A673 (cell line): ENCODE results near the gene SLC35F6. TPM values are rescaled to one million over a fixed set of nuclear protein-coding genes. Genes with fewer than 3 reads are reported as not detected.

Experiments used
- BruUV-seq: library from RNA; stranded (reverse); fragments of 400-500 nt; replicated peaks from 2 replicates; lab custom pipeline; 2021; lab: Mats Ljungman, UMichigan
- CTCF ChIA-PET: fragments of 300-600 bp; sonication (Branson Sonifier 250); formaldehyde crosslinking; loops from one replicate; lab custom pipeline; 2022; ENCODE audit warnings: antibody characterized with exemption; lab: Charles Lee
- POLR2A ChIA-PET: fragments of 300-600 bp; sonication (Branson Sonifier 250); formaldehyde crosslinking; loops from one replicate; lab custom pipeline; 2022; ENCODE audit warnings: antibody characterized with exemption; ENCODE audit not compliant: low non-redundant PET; lab: Charles Lee
- DNase-seq: peaks from one replicate; pipeline ENCODE4 v3.0.0-alpha.2; 2015; ENCODE audit warnings: low spot score
- H3K27ac ChIP-seq: fragments of 200-600 bp; sonication (generic); 2 replicates; pipeline ENCODE4 v1.5.1; 2016; ENCODE audit warnings: mixed run types, low read depth, mild to moderate bottlenecking, mixed read lengths, antibody characterized with exemption, low read length; ENCODE audit not compliant: poor library complexity, severe bottlenecking
- H3K27me3 ChIP-seq: fragments of 200-600 bp; sonication (generic); replicated peaks from 2 replicates; pipeline ENCODE4 v1.6.1; 2017; ENCODE audit warnings: mixed run types, low read depth, mild to moderate bottlenecking, mixed read lengths, antibody characterized with exemption, low read length; ENCODE audit not compliant: insufficient read depth, poor library complexity
- H3K36me3 ChIP-seq: fragments of 200-600 bp; sonication (generic); 2 replicates; pipeline ENCODE4 v1.6.1; 2016; ENCODE audit warnings: mixed run types, mild to moderate bottlenecking, mixed read lengths, antibody characterized with exemption, low read length; ENCODE audit not compliant: insufficient read depth, poor library complexity, severe bottlenecking
- H3K4me1 ChIP-seq: fragments of 200-600 bp; sonication (generic); 2 replicates; pipeline ENCODE4 v1.6.1; 2017; ENCODE audit warnings: mixed run types, mild to moderate bottlenecking, mixed read lengths, antibody characterized with exemption, low read length; ENCODE audit not compliant: insufficient read depth, poor library complexity, severe bottlenecking
- H3K4me3 ChIP-seq: fragments of 200-600 bp; sonication (generic); 2 replicates; pipeline ENCODE4 v1.5.1; 2016; ENCODE audit warnings: low read depth, mixed run types, mild to moderate bottlenecking, mixed read lengths, low read length; ENCODE audit not compliant: poor library complexity, severe bottlenecking
- H3K9me3 ChIP-seq: fragments of 200-600 bp; sonication (generic); 2 replicates; pipeline ENCODE4 v1.6.1; 2016; ENCODE audit warnings: mixed run types, low read depth, mild to moderate bottlenecking, mixed read lengths, antibody characterized with exemption, low read length; ENCODE audit not compliant: poor library complexity, severe bottlenecking
- EZH2 ChIP-seq: fragments of 200-600 bp; sonication (generic); IDR thresholded peaks from 2 replicates; pipeline ENCODE4 v1.6.1; 2017; ENCODE audit warnings: borderline replicate concordance, low read depth, mild to moderate bottlenecking, mixed read lengths, antibody characterized with exemption, low read length; ENCODE audit not compliant: poor library complexity, severe bottlenecking
- intact Hi-C: fragments of 100-400 bp; cut with micrococcal nuclease; formaldehyde crosslinking; loops from one replicate; pipeline ENCODE4 v1.10.0; 2022; ENCODE audit not compliant: unreplicated experiment
- total RNA-seq: library from RNA; stranded (reverse); gene quantifications from 2 replicates; pipeline ENCODE4 v1.2.3, GENCODE V29; 2021
- TF ChIP-seq, protein P1 (sequence below): fragments of 300-800, 200-600 bp; sonication (generic); conservative IDR thresholded peaks from 2 replicates; pipeline ENCODE4 v1.5.1; 2017; ENCODE audit warnings: low read depth, mild to moderate bottlenecking, antibody characterized with exemption, low read length, moderate library complexity, mixed read lengths

SLC35F6 gene
- total RNA-seq, 1 experiment from 2014 or later, result 33.2 TPM

DNA sequence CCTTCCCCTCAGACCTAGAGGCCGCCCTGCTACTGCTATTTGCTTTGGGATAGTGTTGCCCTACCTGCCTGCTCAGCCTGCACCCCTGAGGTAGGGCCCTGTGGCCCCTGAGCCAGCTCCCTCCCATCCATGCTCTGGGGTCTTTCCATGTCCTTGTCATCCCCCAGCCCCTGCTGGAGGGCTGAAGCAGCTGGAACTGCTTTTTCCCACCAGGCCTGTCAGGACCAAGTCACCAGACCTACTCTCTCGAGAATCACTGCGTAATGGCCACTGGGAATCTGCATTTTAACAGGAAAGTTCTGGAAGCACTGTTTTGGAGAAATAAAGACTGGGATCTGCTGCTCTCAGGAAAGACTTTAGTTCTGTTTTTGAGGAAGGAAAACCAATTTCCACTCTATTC is 20.2 kb upstream of the SLC35F6 start:
- BruUV-seq, result no TSS peak
- ChIA-PET CTCF (no interaction called here), POLR2A (no interaction called here)
- intact Hi-C loops, result no loop called here
- no peaks in the 10 kb centered on the region for H3K36me3 ChIP-seq
- H3K9me3 ChIP-seq, result no peaks in the 10 kb centered on the region
- TF ChIP-seq EZH2, result no peak
- TF ChIP-seq, protein P1, sequence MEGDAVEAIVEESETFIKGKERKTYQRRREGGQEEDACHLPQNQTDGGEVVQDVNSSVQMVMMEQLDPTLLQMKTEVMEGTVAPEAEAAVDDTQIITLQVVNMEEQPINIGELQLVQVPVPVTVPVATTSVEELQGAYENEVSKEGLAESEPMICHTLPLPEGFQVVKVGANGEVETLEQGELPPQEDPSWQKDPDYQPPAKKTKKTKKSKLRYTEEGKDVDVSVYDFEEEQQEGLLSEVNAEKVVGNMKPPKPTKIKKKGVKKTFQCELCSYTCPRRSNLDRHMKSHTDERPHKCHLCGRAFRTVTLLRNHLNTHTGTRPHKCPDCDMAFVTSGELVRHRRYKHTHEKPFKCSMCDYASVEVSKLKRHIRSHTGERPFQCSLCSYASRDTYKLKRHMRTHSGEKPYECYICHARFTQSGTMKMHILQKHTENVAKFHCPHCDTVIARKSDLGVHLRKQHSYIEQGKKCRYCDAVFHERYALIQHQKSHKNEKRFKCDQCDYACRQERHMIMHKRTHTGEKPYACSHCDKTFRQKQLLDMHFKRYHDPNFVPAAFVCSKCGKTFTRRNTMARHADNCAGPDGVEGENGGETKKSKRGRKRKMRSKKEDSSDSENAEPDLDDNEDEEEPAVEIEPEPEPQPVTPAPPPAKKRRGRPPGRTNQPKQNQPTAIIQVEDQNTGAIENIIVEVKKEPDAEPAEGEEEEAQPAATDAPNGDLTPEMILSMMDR, result no peak
- no peak for DNase-seq
- no peaks in the 10 kb centered on the region for H3K27me3 ChIP-seq
- no peaks in the 10 kb centered on the region for H3K4me1 ChIP-seq
- H3K27ac ChIP-seq, result no peak overlapping the region
- no peak overlapping the region for H3K4me3 ChIP-seq

DNA sequence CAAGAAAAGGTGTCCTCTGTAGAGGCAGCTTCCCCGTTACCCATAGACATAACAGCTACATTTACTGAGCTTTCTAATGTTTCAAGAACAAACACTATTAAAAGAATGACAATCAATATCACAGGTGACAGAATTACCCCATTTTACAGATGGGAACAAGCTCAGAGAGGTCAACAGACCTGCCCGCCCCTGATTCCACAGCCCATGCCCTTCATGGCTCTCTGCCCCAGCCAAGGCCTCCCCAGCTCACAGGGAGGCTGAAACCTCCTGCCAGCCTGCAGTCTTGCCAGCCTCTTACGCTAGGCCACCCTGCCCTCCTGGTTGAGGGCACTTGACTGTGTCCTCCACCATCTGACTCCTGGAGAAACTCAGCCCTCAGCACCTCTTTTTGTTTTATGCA is 19.1 kb upstream of the SLC35F6 start:
- ChIA-PET CTCF (interaction anchor here (0.6 to 2.0 kb wide), 3 partner anchors 64 to 167 kb away, joined by 3 to 22 read pairs (median 5); no protein-coding TSS in a partner anchor), POLR2A (no interaction called here)
- no peak overlapping the region for H3K4me3 ChIP-seq
- H3K36me3 ChIP-seq, result no peaks in the 10 kb centered on the region
- no peak overlapping the region for H3K27ac ChIP-seq
- no peaks in the 10 kb centered on the region for H3K9me3 ChIP-seq
- intact Hi-C loops, result loop anchor here (1.0 kb wide), 1 partner anchor 140 kb away; no protein-coding TSS in a partner anchor
- DNase-seq, result no peak
- H3K27me3 ChIP-seq, result no peaks in the 10 kb centered on the region
- BruUV-seq, result no TSS peak
- TF ChIP-seq, protein P1, result no peak
- TF ChIP-seq EZH2, result no peak
- H3K4me1 ChIP-seq, result peaks cover 8% of the 10 kb centered on the region

DNA sequence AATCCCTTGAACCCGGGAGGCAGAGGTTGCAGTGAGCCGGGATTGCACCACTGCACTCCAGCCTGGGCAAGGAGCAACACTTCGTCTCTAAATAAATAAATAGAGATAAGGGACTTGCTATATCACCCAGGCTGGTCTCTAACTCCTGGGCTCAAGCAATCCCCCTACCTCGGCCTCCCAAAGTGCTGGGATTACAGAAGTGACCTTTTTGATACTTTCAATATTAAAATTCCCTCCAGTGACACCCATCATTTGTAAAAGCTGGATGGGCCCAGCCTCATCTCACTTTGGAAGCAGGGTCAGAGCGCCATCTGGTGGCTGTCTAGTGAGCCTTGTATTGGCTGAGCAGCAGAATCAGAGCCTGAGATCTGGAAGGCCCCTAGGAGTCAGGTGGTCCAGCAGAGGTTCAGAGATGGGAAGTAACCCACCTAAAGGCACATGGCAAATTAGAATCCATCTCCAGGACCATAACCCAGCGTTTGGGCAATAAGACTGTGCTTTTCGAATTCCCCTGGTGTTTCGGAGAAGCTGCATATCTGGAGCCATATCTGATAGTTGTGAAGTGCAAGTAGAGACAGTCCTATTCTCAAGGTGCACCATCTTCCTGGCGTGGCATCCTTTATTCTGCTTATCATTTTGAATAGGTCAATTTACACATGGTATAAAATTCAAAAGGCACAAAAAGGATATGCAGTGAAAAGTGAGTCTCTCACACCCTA is 18.3 kb upstream of the SLC35F6 start:
- peaks cover 14% of the 10 kb centered on the region for H3K4me1 ChIP-seq
- DNase-seq, result peak; percentile 86
- H3K9me3 ChIP-seq, result no peaks in the 10 kb centered on the region
- no peak for TF ChIP-seq EZH2
- TF ChIP-seq, protein P1, result peak; percentile 93
- H3K27ac ChIP-seq, result no peak overlapping the region
- H3K4me3 ChIP-seq, result no peak overlapping the region
- ChIA-PET POLR2A (no interaction called here), CTCF (interaction anchor here (0.6 to 2.0 kb wide), 4 partner anchors 140 to 323 kb away, joined by 4 to 22 read pairs (median 8); no protein-coding TSS in a partner anchor)
- intact Hi-C loops, result loop anchor here (1.0 kb wide), 1 partner anchor 140 kb away; no protein-coding TSS in a partner anchor
- H3K27me3 ChIP-seq, result no peaks in the 10 kb centered on the region
- BruUV-seq, result no TSS peak
- no peaks in the 10 kb centered on the region for H3K36me3 ChIP-seq
